H1 (cell line): ENCODE data around the gene CNTF. TPM values are rescaled to one million over a fixed set of nuclear protein-coding genes. Genes with fewer than 3 reads are reported as not detected.
A peak's percentile ranks its signal among the peaks of the same experiment; 100 is the strongest.

Source experiments
- CREB1 ChIP-seq: IDR thresholded peaks from 2 replicates; pipeline ENCODE4 v1.6.1; 2012; ENCODE audit warnings: inconsistent platforms
- GTF2F1 ChIP-seq: IDR thresholded peaks from 2 replicates; pipeline ENCODE4 v1.6.1; 2012; ENCODE audit warnings: low read depth, low read length, improper control_type of control experiment, borderline replicate concordance
- RAD21 ChIP-seq, 2 experiments: IDR thresholded peaks in 1 of 2; conservative IDR thresholded peaks in 1 of 2; 2 replicates each; pipeline ENCODE4 v1.6.1; 2011; ENCODE audit warnings: low read depth in 2 of 2, low read length in 2 of 2, improper control_type of control experiment in 1 of 2, inconsistent platforms in 1 of 2, mild to moderate bottlenecking in 1 of 2, moderate library complexity in 1 of 2
- SAP30 ChIP-seq: fragments of 300-600 bp; sonication (generic); IDR thresholded peaks from 2 replicates; pipeline ENCODE4 v1.7.1; 2012; ENCODE audit warnings: low read length, moderate library complexity, mild to moderate bottlenecking, inconsistent platforms; ENCODE audit not compliant: insufficient read depth, insufficient replicate concordance
- SP4 ChIP-seq: IDR thresholded peaks from 2 replicates; pipeline ENCODE4 v1.6.1; 2012; ENCODE audit warnings: low read length, inconsistent platforms
- TEAD4 ChIP-seq: IDR thresholded peaks from 2 replicates; pipeline ENCODE4 v1.6.1; 2012; ENCODE audit warnings: low read depth, low read length, inconsistent platforms, mixed read lengths
- polyA plus RNA-seq, 7 experiments: library from polyadenylated mRNA; depleted of rRNA in 3 of 7; stranded (reverse) in 5 of 7; unstranded in 2 of 7; fragments of >200 nt in 5 of 7; fragments of 200-250 nt in 2 of 7; gene quantifications; 1 replicate in 5 of 7; 2 replicates in 1 of 7; 4 replicates in 1 of 7; pipeline versions ENCODE4 v1.2.1 to v1.2.3, GENCODE V29; 2011 to 2013; ENCODE audit warnings: missing spikeins in 2 of 7, mixed read lengths in 2 of 7
- total RNA-seq: library from RNA; stranded (reverse); fragmentation: NEBNext Ultra II Directional; extraction: Animal tissue kit (Norgen Biotek cat#: 25700); gene quantifications from 2 replicates; pipeline ENCODE4 v1.2.1, GENCODE V29; 2021

CNTF gene
- total and polyA plus RNA-seq, 2 of the 8 experiments (the other 6 are each of a cell fraction or from before 2014, with no cell fraction given): 0.41 to 1.5 TPM

DNA sequence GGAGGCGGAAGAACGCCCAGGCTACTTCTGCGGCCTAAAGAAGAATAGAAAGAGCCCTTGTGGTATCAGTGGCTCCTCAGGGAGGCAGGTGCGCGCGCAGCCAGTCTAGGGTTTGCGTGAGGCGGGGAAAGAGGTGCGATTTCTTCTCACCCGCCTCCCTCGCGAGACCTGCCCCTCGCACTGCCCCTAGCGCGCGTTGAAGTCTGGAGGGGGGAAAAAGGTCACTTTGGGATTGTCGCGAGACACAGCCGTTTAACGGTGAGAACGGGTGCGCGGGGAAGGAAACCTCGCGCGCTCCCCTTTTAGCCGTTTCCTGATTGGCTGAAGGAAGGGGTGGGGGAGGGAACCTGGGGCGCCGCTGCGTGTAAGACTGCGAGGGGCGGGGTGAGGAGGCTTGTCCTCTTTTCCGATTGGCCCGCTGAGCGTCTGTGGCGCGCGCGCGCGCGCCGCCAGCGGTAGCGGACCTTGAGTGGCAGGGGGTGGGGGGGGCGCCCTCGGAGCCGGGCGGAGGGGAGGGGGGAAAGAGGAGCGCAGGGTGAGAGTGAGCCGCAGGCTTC lies 43.8 kb upstream of the CNTF start, which contains the start of gene ZFP91 (continued):
- TF ChIP-seq TEAD4 (no peak), SAP30 (no peak), CREB1 (peak; percentile 16; the same call in 1 of the 2 replicates), SP4 (no peak), RAD21 (IDR thresholded peaks at IDR 0.05 in 1 of 2, conservative IDR thresholded peaks at IDR 0.05 in 1 of 2; ENCODE audit: low read depth in 2 of 2, low read length in 2 of 2) (no peak), GTF2F1 (peak; percentile 41; the same call in 1 of the 2 replicates)
